ENCODE measurements around the gene SLC39A12.

- TF ChIP-seq POLR2A (IDR thresholded peaks at IDR 0.05) = no peak
- TF ChIP-seq, protein P1, sequence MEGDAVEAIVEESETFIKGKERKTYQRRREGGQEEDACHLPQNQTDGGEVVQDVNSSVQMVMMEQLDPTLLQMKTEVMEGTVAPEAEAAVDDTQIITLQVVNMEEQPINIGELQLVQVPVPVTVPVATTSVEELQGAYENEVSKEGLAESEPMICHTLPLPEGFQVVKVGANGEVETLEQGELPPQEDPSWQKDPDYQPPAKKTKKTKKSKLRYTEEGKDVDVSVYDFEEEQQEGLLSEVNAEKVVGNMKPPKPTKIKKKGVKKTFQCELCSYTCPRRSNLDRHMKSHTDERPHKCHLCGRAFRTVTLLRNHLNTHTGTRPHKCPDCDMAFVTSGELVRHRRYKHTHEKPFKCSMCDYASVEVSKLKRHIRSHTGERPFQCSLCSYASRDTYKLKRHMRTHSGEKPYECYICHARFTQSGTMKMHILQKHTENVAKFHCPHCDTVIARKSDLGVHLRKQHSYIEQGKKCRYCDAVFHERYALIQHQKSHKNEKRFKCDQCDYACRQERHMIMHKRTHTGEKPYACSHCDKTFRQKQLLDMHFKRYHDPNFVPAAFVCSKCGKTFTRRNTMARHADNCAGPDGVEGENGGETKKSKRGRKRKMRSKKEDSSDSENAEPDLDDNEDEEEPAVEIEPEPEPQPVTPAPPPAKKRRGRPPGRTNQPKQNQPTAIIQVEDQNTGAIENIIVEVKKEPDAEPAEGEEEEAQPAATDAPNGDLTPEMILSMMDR (IDR thresholded peaks at IDR 0.05) = no peak
These were observed 54.2 kb downstream of the SLC39A12 start for GRCh38 chr10:18005781-18006456.
